Motor neuron (in vitro differentiated cells): Measurements from ENCODE around the gene FBXO15. TPM values are rescaled to one million over a fixed set of nuclear protein-coding genes. Genes with fewer than 3 reads are reported as not detected.

ENCODE experiments used
- ATAC-seq, 8 experiments: fragments of 200-7000 bp; cut with Tn5 transposase; replicated peaks in 6 of 8; 2 replicates each; pipeline ENCODE4 v1.8.0; 2021; ENCODE audit warnings: mild to moderate bottlenecking in 8 of 8, moderate library complexity in 8 of 8
- H3K27ac ChIP-seq, 2 donors: fragments of 250-450 bp; sonication (Bioruptor Pico); 2 replicates each; pipeline ENCODE4 v1.9.0; 2021; ENCODE audit warnings: antibody characterized with exemption in 2 of 2, mild to moderate bottlenecking in 2 of 2, moderate library complexity in 1 of 2
- H3K4me1 ChIP-seq, 2 donors: fragments of 250-450 bp; sonication (Bioruptor Pico); replicated peaks in 1 of 2; 2 replicates each; pipeline ENCODE4 v1.6.1; 2021; ENCODE audit warnings: antibody characterized with exemption in 2 of 2, mild to moderate bottlenecking in 2 of 2, moderate library complexity in 1 of 2
- H3K4me3 ChIP-seq, 5 donors: fragments of 250-450 bp; sonication (Bioruptor Pico); 2 replicates each; pipeline ENCODE4 v1.9.0; 2021; ENCODE audit warnings: antibody characterized with exemption in 5 of 5, mild to moderate bottlenecking in 5 of 5, moderate library complexity in 4 of 5
- WGBS, 10 experiments: fragments of 450-650 bp; shearing (Covaris generic); methylation state at CpG; one replicate each; pipeline ENCODE4 v1.0.0; 2022; 5-methylcytosine and 5-hydroxymethylcytosine counted together
- in situ Hi-C, 9 experiments: fragments of 400-800 bp; cut with MboI; loops; one replicate each; pipeline ENCODE4 v1.15.0; 2021; ENCODE audit warnings: low sequenced_read_pairs in 9 of 9, low pct_unique_long_range_greater_than_20kb in 2 of 9; ENCODE audit not compliant: unreplicated experiment in 9 of 9
- total RNA-seq, 8 experiments: library from RNA; unstranded; fragments of 300-600 nt; gene quantifications; 2 replicates each; pipeline versions ENCODE4 v1.2.3 to v1.2.4, GENCODE V29; 2022

Gene FBXO15
- total RNA-seq, 8 experiments from 2014 or later, result 0.36 to 6.0 (median 3.3) TPM

- H3K27ac ChIP-seq, result no peak overlapping the region
- ATAC-seq, result no peak
- no peak overlapping the region for H3K4me3 ChIP-seq
- peaks cover 0 to 28% of the 10 kb centered on the region in 2 donors for H3K4me1 ChIP-seq
- 39 to 94% (median 77%) methylated on average over 1 to 3 of the region's 3 CpGs for WGBS, 10 experiments
- in situ Hi-C loops, result no loop called here
Observed at GRCh38 chr18:74065366-74065765, 82.3 kb downstream of the FBXO15 start.

GRCh38 chr18:74064510-74064909, 83.1 kb downstream of the FBXO15 start:
- peak in 7 of 8 experiments; percentile 64 to 87 (median 78) for ATAC-seq
- Histone ChIP-seq H3K4me3 (no peak overlapping the region), H3K4me1 (peaks cover 0 to 28% of the 10 kb centered on the region in 2 donors), H3K27ac (peak overlapping the region in 1 of 2 donors; percentile 37)
- in situ Hi-C loops, result no loop called here
- 45 to 83% methylated on average over 2 to 4 of the region's 6 CpGs; no CpG with 5 or more reads in 8 of the 10 experiments for WGBS, 10 experiments

- H3K4me3 ChIP-seq, result no peak overlapping the region
- no peak for ATAC-seq
- H3K4me1 ChIP-seq, result peaks cover 0 to 28% of the 10 kb centered on the region in 2 donors
- in situ Hi-C loops, result no loop called here
- 50 to 100% (median 87%) methylated on average over 1 to 5 of the region's 5 CpGs for WGBS, 10 experiments
- H3K27ac ChIP-seq, result no peak overlapping the region
Observed at GRCh38 chr18:74063557-74063956, 84.1 kb downstream of the FBXO15 start.

- WGBS, 10 experiments, result 22 to 100% (median 83%) methylated on average over 2 to 3 of the region's 3 CpGs; no CpG with 5 or more reads in 2 of the 10 experiments
- Histone ChIP-seq H3K4me3 (no peak overlapping the region), H3K4me1 (peaks cover 0 to 28% of the 10 kb centered on the region in 2 donors), H3K27ac (no peak overlapping the region)
- in situ Hi-C loops, result no loop called here
- ATAC-seq, result peak in 2 of 8 experiments; percentile 25 to 46
Observed at GRCh38 chr18:74063023-74063422, 84.6 kb downstream of the FBXO15 start.

- 39 to 95% (median 91%) methylated on average over 2 to 3 of the region's 3 CpGs for WGBS, 10 experiments
- no peak overlapping the region for H3K4me3 ChIP-seq
- in situ Hi-C loops, result no loop called here
- peak in 2 of 8 experiments; percentile 17 to 70 for ATAC-seq
- peaks cover 0 to 28% of the 10 kb centered on the region in 2 donors for H3K4me1 ChIP-seq
- H3K27ac ChIP-seq, result no peak overlapping the region
Observed at GRCh38 chr18:74062037-74062436, 85.6 kb downstream of the FBXO15 start.

- Histone ChIP-seq H3K4me3 (no peak overlapping the region), H3K27ac (no peak overlapping the region), H3K4me1 (peaks cover 0 to 28% of the 10 kb centered on the region in 2 donors)
- WGBS, 10 experiments, result 0 to 93% (median 60%) methylated on average over 1 to 2 of the region's 3 CpGs; no CpG with 5 or more reads in 3 of the 10 experiments
- in situ Hi-C loops, result no loop called here
- ATAC-seq, result no peak
Observed at GRCh38 chr18:74060579-74060978, 87.1 kb downstream of the FBXO15 start.

- H3K4me1 ChIP-seq, result peaks cover 3 to 6% of the 10 kb centered on the region in 2 donors
- WGBS, 10 experiments, result 0 to 90% (median 67%) methylated on average over 2 to 4 of the region's 4 CpGs; no CpG with 5 or more reads in 4 of the 10 experiments
- in situ Hi-C loops, result no loop called here
- no peak overlapping the region for H3K27ac ChIP-seq
- peak in 1 of 8 experiments; percentile 36 for ATAC-seq
- no peak overlapping the region for H3K4me3 ChIP-seq
Observed at GRCh38 chr18:74050807-74051206, 96.8 kb downstream of the FBXO15 start.

- Histone ChIP-seq H3K4me1 (no peaks in the 10 kb centered on the region), H3K27ac (no peak overlapping the region), H3K4me3 (no peak overlapping the region)
- 59 to 90% (median 77%) methylated on average over 1 to 16 of the region's 20 CpGs; no CpG with 5 or more reads in 2 of the 10 experiments for WGBS, 10 experiments
- peak in 3 of 8 experiments; percentile 57 to 90 (median 73) for ATAC-seq
- in situ Hi-C loops, result no loop called here
Observed at GRCh38 chr18:74040459-74041332, 106.9 kb downstream of the FBXO15 start.

- in situ Hi-C loops, result no loop called here
- H3K27ac ChIP-seq, result no peak overlapping the region
- WGBS, 10 experiments, result 40 to 100% (median 49%) methylated on average over 1 to 4 of the region's 4 CpGs; no CpG with 5 or more reads in 1 of the 10 experiments
- no peaks in the 10 kb centered on the region for H3K4me1 ChIP-seq
- no peak for ATAC-seq
- H3K4me3 ChIP-seq, result no peak overlapping the region
Observed at GRCh38 chr18:74040008-74040407, 107.6 kb downstream of the FBXO15 start.

GRCh38 chr18:74029161-74029560, 118.5 kb downstream of the FBXO15 start:
- Histone ChIP-seq H3K27ac (no peak overlapping the region), H3K4me3 (no peak overlapping the region), H3K4me1 (no peaks in the 10 kb centered on the region)
- no peak for ATAC-seq
- in situ Hi-C loops, result no loop called here

Other genes starting within 250 kb of the FBXO15 start
- gene TIMM21, start 689 bp upstream of the FBXO15 start, total RNA-seq, result 10 to 100 TPM; 20.2 to 46.1 (median 30.2) TPM
- gene CYB5A, start 144.1 kb upstream of the FBXO15 start, total RNA-seq, result 10 to 100 TPM; 26.4 to 63.6 (median 35.5) TPM
- gene C18orf63, start 168.0 kb upstream of the FBXO15 start, total RNA-seq, result under 1 TPM in 2 of 8 experiments, not detected in 6; 0.05 to 0.14 TPM